ENCODE measurements around the gene YPEL5. TPM values are rescaled to one million over a fixed set of nuclear protein-coding genes. Genes with fewer than 3 reads are reported as not detected.

Gene YPEL5
- total RNA-seq, 1 experiment from 2014 or later: 27.1 TPM

- Histone ChIP-seq H3K27me3 (ENCODE audit: insufficient read depth, low read length) (peaks cover 8% of the 10 kb centered on the region; the same call in 1 of the 2 replicates), H4K20me1 (ENCODE audit: insufficient read depth) (no peaks in the 10 kb centered on the region), H3K36me3 (ENCODE audit: control insufficient read depth in 1 of 2, insufficient read depth in 2 of 2, low read length in 2 of 2) (no peaks in the 10 kb centered on the region), H3K4me1 (ENCODE audit: control insufficient read depth in 1 of 2, insufficient read depth in 2 of 2, low read length in 2 of 2) (no peaks in the 10 kb centered on the region), H3K9ac (ENCODE audit: low read length) (no peak overlapping the region), H3K4me2 (ENCODE audit: low read length) (no peak overlapping the region), H3K79me2 (ENCODE audit: insufficient read depth, low read length) (no peaks in the 10 kb centered on the region), H3K9me2 (ENCODE audit: insufficient read depth) (no peaks in the 10 kb centered on the region), H3K9me3 (ENCODE audit: control insufficient read depth in 1 of 2, insufficient read depth in 1 of 2, low read depth in 1 of 2, low read length in 2 of 2) (no peaks in the 10 kb centered on the region), H2AFZ (ENCODE audit: low read depth, low read length, poor library complexity, severe bottlenecking) (no peak overlapping the region), H3K27ac (ENCODE audit: low read depth, low read length) (no peak overlapping the region), H3K4me3 (replicated peaks in 1 of 2; ENCODE audit: low read depth in 1 of 2, low read length in 2 of 2) (no peak overlapping the region)
- DNase-seq (ENCODE audit: low read depth, low spot score) (no peak), ATAC-seq (peak; percentile 50)
- ChIA-PET POLR2A (no interaction called here), CTCF (no interaction called here), RAD21 (ENCODE audit: low non-redundant PET in 1 of 2, low total read pairs in 2 of 2, uncharacterized antibody in 2 of 2, unreplicated experiment in 2 of 2) (no interaction called here)
- intact Hi-C loops (cut with micrococcal nuclease): no loop called here
- TF ChIP-seq ATF3 (IDR thresholded peaks at IDR 0.05) (no peak), FOSL1 (IDR thresholded peaks at IDR 0.05; ENCODE audit: low read depth) (no peak), EZH2 (IDR thresholded peaks at IDR 0.05) (no peak), ZBTB33 (IDR thresholded peaks at IDR 0.05; ENCODE audit: extremely low read depth, insufficient replicate concordance, low read length) (no peak), MAX (IDR thresholded peaks at IDR 0.05) (no peak), JUND (IDR thresholded peaks at IDR 0.05) (no peak), ELF1 (IDR thresholded peaks at IDR 0.05; ENCODE audit: borderline replicate concordance, low read depth) (no peak), CTCF (IDR thresholded peaks at IDR 0.05 in 2 of 3, conservative IDR thresholded peaks at IDR 0.05 in 1 of 3; ENCODE audit: borderline replicate concordance in 1 of 3, insufficient read depth in 1 of 3, low read depth in 2 of 3, low read length in 2 of 3) (no peak), EGR1 (IDR thresholded peaks at IDR 0.05; ENCODE audit: low read depth) (no peak), POLR2AphosphoS5 (IDR thresholded peaks at IDR 0.05; ENCODE audit: low read depth, low read length) (no peak), CEBPB (IDR thresholded peaks at IDR 0.05; ENCODE audit: low read depth) (no peak), ZNF274 (IDR thresholded peaks at IDR 0.05; ENCODE audit: low read depth, low read length) (no peak), SIN3A (IDR thresholded peaks at IDR 0.05; ENCODE audit: low read depth) (no peak)
- BruUV-seq (replicated peaks): no TSS peak
Measured at GRCh38 chr2:30108192-30108591, 38.6 kb upstream of the YPEL5 start.

Measured in HCT116 (cell line).